Choroid plexus epithelial cell (primary cell): ENCODE data around the gene TMEM212.
A peak's percentile ranks its signal among the peaks of the same experiment; 100 is the strongest.

Experiments used
- DNase-seq: peaks from one replicate; pipeline ENCODE4 v3.0.0-alpha.2; 2010; ENCODE audit warnings: low read depth
- H3K4me3 ChIP-seq: 2 replicates; pipeline ENCODE4 v1.5.1; 2011; ENCODE audit warnings: low read depth, mild to moderate bottlenecking, control low read depth, low read length, moderate library complexity
- TF ChIP-seq, protein P1 (sequence below): conservative IDR thresholded peaks from 2 replicates; pipeline ENCODE4 v1.5.1; 2011; ENCODE audit warnings: low read depth, mild to moderate bottlenecking, control low read depth, inconsistent platforms, low read length, moderate library complexity

Gene TMEM212

GRCh38 chr3:171833789-171834460 lies 9.2 kb upstream of the TMEM212 start:
- TF ChIP-seq, protein P1, sequence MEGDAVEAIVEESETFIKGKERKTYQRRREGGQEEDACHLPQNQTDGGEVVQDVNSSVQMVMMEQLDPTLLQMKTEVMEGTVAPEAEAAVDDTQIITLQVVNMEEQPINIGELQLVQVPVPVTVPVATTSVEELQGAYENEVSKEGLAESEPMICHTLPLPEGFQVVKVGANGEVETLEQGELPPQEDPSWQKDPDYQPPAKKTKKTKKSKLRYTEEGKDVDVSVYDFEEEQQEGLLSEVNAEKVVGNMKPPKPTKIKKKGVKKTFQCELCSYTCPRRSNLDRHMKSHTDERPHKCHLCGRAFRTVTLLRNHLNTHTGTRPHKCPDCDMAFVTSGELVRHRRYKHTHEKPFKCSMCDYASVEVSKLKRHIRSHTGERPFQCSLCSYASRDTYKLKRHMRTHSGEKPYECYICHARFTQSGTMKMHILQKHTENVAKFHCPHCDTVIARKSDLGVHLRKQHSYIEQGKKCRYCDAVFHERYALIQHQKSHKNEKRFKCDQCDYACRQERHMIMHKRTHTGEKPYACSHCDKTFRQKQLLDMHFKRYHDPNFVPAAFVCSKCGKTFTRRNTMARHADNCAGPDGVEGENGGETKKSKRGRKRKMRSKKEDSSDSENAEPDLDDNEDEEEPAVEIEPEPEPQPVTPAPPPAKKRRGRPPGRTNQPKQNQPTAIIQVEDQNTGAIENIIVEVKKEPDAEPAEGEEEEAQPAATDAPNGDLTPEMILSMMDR: peak; percentile 58
- DNase-seq: peak; percentile 78
- no peak overlapping the region for H3K4me3 ChIP-seq

- TF ChIP-seq, protein P1: no peak
- DNase-seq: no peak
- H3K4me3 ChIP-seq: no peak overlapping the region
Observed at GRCh38 chr3:171834461-171834801, 8.7 kb upstream of the TMEM212 start.

DNA sequence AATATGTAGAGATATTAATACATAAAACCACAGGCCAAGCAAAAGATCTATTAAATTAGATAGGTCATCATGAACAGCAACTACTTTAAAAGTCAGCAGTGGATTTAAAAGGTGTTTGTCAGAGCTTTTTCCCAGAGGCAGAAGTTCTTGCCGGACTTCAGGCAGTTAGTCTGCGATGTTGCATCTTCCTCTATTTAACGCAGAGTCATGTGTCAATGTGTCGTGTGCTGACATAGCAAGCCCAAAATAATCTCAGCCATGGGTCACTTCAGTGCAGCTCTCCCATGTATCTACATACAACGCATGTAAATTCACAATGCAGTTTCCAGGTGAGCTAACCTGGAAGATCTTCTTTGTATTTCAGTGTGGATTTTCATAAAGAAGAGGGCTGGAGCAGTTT lies 8.0 kb upstream of the TMEM212 start:
- TF ChIP-seq, protein P1: no peak
- H3K4me3 ChIP-seq: no peak overlapping the region
- no peak for DNase-seq

GRCh38 chr3:171835613-171836012 lies 7.5 kb upstream of the TMEM212 start:
- TF ChIP-seq, protein P1: no peak
- DNase-seq: no peak

DNA sequence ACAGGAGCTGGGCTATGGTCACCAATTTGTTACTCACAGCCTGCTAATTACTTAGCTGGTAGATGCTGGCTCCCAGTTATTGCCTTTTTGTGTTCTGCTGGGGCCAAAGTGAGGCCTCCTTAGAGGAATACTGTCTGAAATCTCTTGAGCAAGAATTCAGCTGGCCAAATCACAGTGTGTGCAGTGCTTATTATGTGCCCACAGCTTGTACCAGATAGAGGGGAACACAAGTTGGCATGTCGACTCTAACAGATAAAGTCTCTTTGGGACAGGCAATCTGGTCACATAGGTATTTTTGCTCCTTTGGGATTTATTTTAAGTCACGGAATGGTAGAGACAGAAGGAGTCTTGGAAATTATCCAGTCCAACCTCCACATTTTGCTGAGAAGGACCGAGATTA lies 6.3 kb upstream of the TMEM212 start:
- no peak overlapping the region for H3K4me3 ChIP-seq
- DNase-seq: no peak
- TF ChIP-seq, protein P1: no peak

More at GRCh38 chr3:171835613-171836012, 7.5 kb upstream of the TMEM212 start:
- no peak overlapping the region for H3K4me3 ChIP-seq

DNA sequence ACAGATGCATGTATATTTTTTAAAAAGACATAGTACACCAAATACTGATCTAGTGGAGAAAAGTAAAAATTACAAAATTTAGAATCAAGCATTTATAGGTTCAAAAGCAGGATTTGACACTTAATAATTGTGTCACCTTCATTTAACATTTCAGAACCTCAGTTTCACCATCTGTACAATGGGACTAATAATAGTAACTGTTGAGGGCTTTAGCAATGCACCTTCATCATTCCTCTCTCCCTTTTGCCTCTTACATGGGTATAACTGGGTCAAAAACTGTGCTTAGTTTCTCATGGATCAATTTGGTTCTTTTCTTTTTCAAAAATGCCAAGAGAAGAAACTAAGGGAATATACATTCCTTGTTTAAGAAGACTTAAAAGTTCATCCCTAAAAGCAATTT lies 5.5 kb upstream of the TMEM212 start:
- DNase-seq: no peak
- TF ChIP-seq, protein P1: no peak
- no peak overlapping the region for H3K4me3 ChIP-seq

DNA sequence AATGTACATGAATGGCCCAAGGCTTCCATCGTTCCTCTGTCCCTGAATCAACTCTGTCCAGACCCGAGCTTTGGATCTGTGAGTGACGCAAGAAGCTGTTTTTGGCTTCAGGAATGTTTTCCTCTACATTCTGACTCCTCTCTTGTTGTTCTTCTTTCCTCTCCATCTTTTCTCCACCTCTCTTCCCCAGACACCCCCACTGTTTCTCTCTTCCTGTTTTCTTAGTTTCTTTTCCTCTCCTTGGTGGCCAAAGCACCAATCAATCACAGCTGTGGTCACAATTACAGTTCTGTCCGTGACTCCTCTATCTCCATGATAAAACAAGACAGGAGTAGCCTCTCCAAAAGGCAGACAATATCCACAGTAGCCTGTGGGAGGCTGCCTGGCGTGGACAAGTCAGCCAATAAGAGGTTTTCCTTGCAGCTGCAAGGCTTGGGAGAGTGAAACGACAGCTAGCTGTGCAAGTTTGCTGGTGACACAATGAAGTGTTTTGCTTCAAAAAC lies 4.9 kb upstream of the TMEM212 start:
- peak; percentile 88 for DNase-seq
- TF ChIP-seq, protein P1: peak; percentile 44
- peak overlapping the region; percentile 39 for H3K4me3 ChIP-seq
